ENCODE data around the gene MAX. TPM values are rescaled to one million over a fixed set of nuclear protein-coding genes. Genes with fewer than 3 reads are reported as not detected.

MAX gene
- total RNA-seq, 1 donor from 2014 or later = 116 TPM

DNA sequence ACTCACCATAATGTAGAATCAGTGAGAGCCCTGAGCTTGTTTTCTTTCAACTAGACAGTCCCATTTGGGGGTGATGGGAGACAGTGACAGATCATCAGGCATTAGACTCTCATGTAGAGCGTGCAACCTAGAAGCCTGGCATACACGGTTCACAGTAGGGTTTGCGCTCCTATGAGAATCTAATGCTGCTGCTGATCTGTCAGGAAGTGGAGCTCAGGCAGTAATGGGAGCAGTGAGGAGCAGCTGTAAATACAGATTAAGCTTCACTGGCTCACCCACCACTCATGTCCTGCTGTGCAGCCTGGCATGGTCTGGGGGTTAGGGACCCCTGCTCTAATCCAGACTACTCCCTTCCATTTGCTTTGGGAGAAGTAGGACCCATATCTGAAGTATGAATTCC is 60.0 kb downstream of the MAX start:
- Mint-ChIP-seq H3K4me1 (peaks cover 10% of the 10 kb centered on the region), H3K27me3 (no peaks in the 10 kb centered on the region), H3K4me3 (no peak overlapping the region), H3K9me3 (no peaks in the 10 kb centered on the region), H3K27ac (no peak overlapping the region), H3K36me3 (ENCODE audit: low read depth) (peaks cover 39% of the 10 kb centered on the region)
- ATAC-seq (ENCODE audit: low read depth) (peak; percentile 10), DNase-seq (no peak)
- intact Hi-C loops (cut with micrococcal nuclease) = loop anchor here (2.0 kb wide), 1 partner anchor 55 kb away; the partner anchor contains the start of gene FNTB
- ChIA-PET CTCF (no interaction called here), POLR2A (no interaction called here)
- TF ChIP-seq, protein P1, sequence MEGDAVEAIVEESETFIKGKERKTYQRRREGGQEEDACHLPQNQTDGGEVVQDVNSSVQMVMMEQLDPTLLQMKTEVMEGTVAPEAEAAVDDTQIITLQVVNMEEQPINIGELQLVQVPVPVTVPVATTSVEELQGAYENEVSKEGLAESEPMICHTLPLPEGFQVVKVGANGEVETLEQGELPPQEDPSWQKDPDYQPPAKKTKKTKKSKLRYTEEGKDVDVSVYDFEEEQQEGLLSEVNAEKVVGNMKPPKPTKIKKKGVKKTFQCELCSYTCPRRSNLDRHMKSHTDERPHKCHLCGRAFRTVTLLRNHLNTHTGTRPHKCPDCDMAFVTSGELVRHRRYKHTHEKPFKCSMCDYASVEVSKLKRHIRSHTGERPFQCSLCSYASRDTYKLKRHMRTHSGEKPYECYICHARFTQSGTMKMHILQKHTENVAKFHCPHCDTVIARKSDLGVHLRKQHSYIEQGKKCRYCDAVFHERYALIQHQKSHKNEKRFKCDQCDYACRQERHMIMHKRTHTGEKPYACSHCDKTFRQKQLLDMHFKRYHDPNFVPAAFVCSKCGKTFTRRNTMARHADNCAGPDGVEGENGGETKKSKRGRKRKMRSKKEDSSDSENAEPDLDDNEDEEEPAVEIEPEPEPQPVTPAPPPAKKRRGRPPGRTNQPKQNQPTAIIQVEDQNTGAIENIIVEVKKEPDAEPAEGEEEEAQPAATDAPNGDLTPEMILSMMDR (IDR thresholded peaks at IDR 0.05) = no peak

GRCh38 chr14:65041434-65041915 is 60.8 kb downstream of the MAX start:
- intact Hi-C loops (cut with micrococcal nuclease) = no loop called here
- H3K9me3 Mint-ChIP-seq = no peaks in the 10 kb centered on the region
- H3K4me3 Mint-ChIP-seq = no peak overlapping the region
- CTCF ChIA-PET = no interaction called here
- TF ChIP-seq, protein P1 (IDR thresholded peaks at IDR 0.05) = no peak
- no peak for DNase-seq
- POLR2A ChIA-PET = no interaction called here
- ATAC-seq (ENCODE audit: low read depth) = no peak
- H3K4me1 Mint-ChIP-seq = peaks cover 10% of the 10 kb centered on the region
- no peak overlapping the region for H3K27ac Mint-ChIP-seq
- H3K36me3 Mint-ChIP-seq (ENCODE audit: low read depth) = peaks cover 33% of the 10 kb centered on the region
- no peaks in the 10 kb centered on the region for H3K27me3 Mint-ChIP-seq

DNA sequence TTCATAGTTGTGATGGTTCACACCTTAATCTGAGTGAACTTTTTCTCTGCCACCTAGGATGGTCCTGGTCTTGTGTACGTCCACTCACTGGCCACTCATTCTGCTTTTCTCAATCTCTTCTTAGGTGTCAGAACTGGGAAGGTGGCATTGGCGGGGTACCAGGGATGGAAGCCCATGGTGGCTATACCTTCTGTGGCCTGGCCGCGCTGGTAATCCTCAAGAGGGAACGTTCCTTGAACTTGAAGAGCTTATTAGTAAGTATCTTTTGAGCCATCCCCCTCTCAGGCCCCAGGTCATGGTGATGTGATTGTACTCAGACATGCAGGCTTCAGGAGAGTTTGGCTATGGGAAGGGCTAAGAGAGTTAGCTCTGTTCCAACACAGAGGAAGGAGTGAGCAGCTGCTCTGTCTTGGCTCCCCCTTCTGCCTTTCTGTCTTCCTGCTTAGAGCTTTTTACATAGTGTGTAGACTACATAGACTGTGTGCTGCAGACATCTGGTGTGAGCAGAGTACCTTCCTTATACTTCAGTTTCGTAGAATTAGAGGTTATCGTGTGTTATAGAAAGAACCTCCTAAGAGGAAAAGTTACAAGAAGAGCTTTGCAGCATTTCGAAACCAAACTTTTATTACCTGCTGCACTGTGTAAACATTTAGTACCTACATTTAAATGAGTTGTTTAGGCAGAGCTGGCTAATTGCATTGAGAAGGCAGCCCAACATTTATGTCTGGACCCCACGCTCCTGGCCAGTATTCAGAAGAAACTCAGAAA is 61.5 kb downstream of the MAX start:
- H3K27ac Mint-ChIP-seq = no peak overlapping the region
- POLR2A ChIA-PET = no interaction called here
- no peaks in the 10 kb centered on the region for H3K9me3 Mint-ChIP-seq
- DNase-seq (no peak), ATAC-seq (ENCODE audit: low read depth) (no peak)
- H3K4me3 Mint-ChIP-seq = no peak overlapping the region
- TF ChIP-seq, protein P1 (IDR thresholded peaks at IDR 0.05) = no peak
- H3K4me1 Mint-ChIP-seq = peaks cover 10% of the 10 kb centered on the region
- peaks cover 31% of the 10 kb centered on the region for H3K36me3 Mint-ChIP-seq (ENCODE audit: low read depth)
- CTCF ChIA-PET = no interaction called here
- no peaks in the 10 kb centered on the region for H3K27me3 Mint-ChIP-seq
- intact Hi-C loops (cut with micrococcal nuclease) = no loop called here

DNA sequence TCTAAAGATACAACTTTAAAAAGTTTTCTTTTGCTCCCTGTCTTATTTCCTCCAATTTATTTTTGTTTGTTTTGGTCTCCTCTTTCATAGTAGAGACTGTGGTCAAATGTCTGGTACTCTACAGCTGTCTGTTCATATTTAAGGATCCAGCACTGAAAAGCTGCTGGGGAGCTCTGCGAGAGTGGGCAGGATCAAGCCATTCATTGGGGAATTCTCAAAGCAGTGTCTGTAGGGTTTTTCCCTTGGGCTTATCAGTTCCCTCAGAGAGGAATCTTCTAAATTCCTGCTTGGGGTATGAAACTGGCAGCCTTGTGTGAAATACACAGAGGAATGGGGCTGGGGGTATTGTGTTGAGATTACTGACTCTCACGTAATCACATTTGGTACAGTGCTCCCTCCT is 63.4 kb downstream of the MAX start:
- TF ChIP-seq, protein P1 (IDR thresholded peaks at IDR 0.05) = no peak
- H3K4me3 Mint-ChIP-seq = no peak overlapping the region
- POLR2A ChIA-PET = no interaction called here
- no peak for DNase-seq
- peaks cover 26% of the 10 kb centered on the region for H3K36me3 Mint-ChIP-seq (ENCODE audit: low read depth)
- H3K27ac Mint-ChIP-seq = no peak overlapping the region
- H3K4me1 Mint-ChIP-seq = peaks cover 10% of the 10 kb centered on the region
- H3K9me3 Mint-ChIP-seq = no peaks in the 10 kb centered on the region
- H3K27me3 Mint-ChIP-seq = no peaks in the 10 kb centered on the region
- CTCF ChIA-PET = no interaction called here
- intact Hi-C loops (cut with micrococcal nuclease) = no loop called here
- ATAC-seq (ENCODE audit: low read depth) = no peak

DNA sequence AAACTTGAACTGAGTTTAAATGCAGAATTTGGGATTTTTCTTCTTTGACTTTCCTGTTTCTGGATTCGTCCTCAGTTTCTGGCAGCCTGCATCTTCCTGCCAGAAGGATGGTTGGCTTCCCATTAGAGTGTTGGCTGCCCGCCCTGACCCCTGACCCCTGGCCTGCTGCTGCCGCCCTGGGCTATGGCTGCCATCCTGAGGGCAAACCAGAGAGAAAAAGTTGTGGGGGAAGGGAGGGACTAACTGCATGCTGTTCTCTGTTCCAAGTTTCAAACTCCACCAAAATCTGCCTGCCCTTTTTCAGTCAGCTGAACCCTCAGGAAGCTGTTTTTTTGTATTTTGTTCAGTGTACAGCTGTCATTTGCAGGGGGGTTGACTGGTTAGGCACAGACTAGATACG is 67.3 kb downstream of the MAX start:
- POLR2A ChIA-PET = no interaction called here

More for the DNA sequence above, 67.3 kb downstream of the MAX start:
- no peaks in the 10 kb centered on the region for H3K27me3 Mint-ChIP-seq
- intact Hi-C loops (cut with micrococcal nuclease) = no loop called here
- ATAC-seq (ENCODE audit: low read depth) (no peak), DNase-seq (no peak)
- H3K4me3 Mint-ChIP-seq = no peak overlapping the region
- CTCF ChIA-PET = no interaction called here
- H3K9me3 Mint-ChIP-seq = no peaks in the 10 kb centered on the region
- TF ChIP-seq, protein P1 (IDR thresholded peaks at IDR 0.05) = no peak
- H3K27ac Mint-ChIP-seq = no peak overlapping the region
- no peaks in the 10 kb centered on the region for H3K4me1 Mint-ChIP-seq
- peaks cover 23% of the 10 kb centered on the region for H3K36me3 Mint-ChIP-seq (ENCODE audit: low read depth)

Data from activated B cell treated with CpG ODN at 0.5 μM for 24 hours (primary cell).